ENCODE measurements around the gene GAS2L1.

GRCh38 chr22:29290061-29290460 lies 16.4 kb upstream of the GAS2L1 start:
- TF ChIP-seq CTCF (conservative IDR thresholded peaks at IDR 0.05; ENCODE audit: low read depth, low read length) (no peak), EZH2 (IDR thresholded peaks at IDR 0.05; ENCODE audit: borderline replicate concordance, low read depth, low read length, poor library complexity, severe bottlenecking) (no peak)

Data from A673 (cell line).